GM19035 (cell line): ENCODE measurements around the gene CTTNBP2.
"Not testable (repeated sequence)": the region's sequence is repeated elsewhere in the genome, so short reads cannot be mapped to it uniquely, and the experiment has no call there.

Experiments
- ATAC-seq: cut with Tn5 transposase; IDR thresholded peaks from one replicate; pipeline ENCODE4 v1.9.1; 2021; ENCODE audit not compliant: unreplicated experiment

The CTTNBP2 gene

DNA sequence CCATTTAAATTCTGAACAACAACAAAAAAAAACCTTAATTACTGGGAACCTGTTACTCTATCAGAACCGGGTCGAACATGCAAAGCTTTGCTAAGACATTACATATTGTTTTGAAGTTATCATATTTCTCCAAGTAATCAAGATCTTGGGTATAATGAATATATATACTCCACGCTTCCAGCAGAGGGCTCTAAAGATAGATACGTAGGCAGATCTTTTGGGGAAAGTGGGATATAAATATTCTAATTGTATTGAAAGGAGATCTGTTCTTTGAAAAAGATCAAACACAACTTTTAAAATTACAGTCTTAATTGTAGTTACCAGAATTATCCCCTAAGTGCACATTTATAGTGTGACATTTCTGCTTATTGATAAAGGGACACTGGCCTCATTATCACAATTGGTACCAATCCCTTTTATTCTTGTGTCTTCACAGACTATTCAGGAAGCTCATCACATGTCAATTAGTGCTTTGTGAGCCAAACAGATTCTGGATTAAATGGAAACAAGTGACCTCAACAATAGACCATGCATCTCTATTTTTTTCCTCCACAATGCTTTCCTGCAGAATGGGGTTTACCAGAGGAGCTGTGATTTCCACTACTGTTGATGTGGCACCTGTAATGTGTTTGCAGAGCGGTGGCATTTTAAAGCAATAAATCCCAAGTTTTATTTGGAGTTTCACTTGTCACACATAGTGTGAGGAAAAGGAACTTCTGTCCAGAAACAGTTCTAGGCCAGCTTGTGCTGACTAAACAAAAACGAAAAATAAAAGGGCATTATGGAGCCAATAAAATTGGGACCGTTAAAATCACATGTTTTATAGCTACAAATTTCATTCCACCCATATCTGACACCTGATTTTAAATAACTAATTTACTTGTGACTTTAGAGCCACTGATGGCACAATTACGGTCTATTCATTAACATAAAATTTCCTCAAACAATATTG lies 122.4 kb downstream of the CTTNBP2 start:
- no peak for ATAC-seq

- ATAC-seq: no peak
Observed at GRCh38 chr7:117741962-117742361, 131.3 kb downstream of the CTTNBP2 start.

DNA sequence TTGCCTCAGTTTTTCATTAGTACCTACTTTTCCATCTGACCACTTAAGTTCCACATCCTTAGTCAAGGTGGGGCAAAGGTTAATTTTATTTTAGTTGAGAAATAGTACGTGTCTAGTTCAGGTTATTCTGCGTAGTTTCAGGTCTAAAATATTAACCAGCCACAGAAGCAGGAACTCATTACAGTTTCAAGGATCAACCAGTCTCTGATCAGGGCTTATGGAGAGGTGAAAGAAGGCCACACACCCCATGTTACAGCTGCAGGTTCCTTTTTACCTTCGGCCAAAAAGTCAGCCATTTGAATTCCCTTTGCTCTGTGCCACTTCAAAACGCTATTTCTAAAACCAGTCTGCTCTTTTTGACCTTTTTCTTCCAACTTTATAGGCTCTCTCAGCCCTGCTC lies 134.2 kb downstream of the CTTNBP2 start:
- no peak for ATAC-seq

GRCh38 chr7:117737926-117738325 lies 135.3 kb downstream of the CTTNBP2 start:
- ATAC-seq: no peak

- ATAC-seq: peak; percentile 89
Observed at GRCh38 chr7:117731455-117731854, 141.8 kb downstream of the CTTNBP2 start.

DNA sequence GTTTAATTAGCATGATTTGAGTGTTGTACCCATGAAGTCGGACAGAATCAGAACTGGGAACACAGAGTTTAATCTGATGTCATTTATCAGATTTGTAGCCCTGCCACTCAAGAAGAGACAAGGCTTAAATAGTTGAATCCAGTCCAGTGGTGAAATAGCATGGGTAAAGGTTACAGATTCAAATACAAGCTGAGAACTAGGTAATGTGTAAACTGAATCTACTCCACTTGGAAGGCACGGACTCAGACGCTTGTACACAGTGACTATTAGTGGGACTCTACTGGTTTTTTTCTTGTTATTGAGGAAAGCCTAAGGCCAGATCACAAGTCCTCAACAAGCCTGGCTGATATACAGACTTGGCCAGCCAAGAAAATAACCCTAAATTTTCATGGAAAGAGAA lies 142.9 kb downstream of the CTTNBP2 start:
- ATAC-seq: no peak

- ATAC-seq: no peak
Observed at GRCh38 chr7:117728890-117729624, 144.2 kb downstream of the CTTNBP2 start.

DNA sequence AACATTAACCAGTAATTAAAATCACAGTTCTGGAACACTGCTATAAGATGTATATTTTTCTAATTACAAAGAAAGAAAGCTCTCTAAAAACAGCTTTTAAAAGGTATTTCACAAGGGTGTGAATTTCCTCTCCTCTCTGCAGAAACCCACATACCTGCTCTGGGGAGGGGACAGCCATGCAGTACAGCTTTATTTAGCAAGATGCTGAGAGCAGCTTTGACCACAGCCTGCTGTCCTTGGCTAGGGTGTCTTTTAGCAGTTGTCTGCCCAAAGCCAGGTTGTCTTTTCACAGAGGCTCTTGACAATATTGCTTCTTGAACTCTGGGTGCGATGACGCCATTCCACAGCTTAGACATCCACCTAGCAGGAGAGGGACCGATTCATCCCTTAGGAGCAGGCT lies 148.3 kb downstream of the CTTNBP2 start:
- no peak for ATAC-seq

GRCh38 chr7:117719377-117719776 lies 153.9 kb downstream of the CTTNBP2 start:
- ATAC-seq: no peak

DNA sequence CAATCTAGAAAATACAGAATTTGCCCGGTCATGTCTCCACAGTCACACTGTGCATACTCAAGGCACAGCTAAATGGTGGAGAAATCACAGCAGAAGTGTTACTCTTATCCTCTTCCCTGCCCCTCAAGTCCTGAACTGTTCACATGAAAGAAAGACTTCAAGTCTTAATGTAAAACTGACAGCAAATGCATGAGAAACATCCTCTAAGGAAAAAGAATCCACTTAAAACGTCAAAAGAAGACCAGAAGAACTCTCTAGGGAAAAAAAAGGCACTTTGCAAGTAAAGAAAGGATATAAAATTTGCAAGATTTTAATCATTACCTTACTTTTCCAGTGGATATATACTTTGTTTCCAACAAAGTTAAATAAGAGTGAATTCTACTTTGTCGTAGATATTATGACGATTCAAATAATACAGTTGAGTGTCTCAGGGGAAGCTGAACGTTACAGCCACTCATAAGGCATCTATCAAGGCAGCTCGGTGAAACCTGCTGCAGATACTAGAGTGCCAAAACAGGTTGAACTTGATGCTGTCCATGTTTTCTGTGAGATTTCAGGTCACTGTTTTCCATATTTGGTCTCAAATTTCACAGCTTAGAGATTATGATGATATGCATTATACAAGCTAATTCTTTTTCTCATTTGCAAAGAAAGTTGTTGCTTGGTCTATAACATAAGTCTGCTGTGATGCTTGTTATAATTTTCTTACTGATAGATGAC lies 155.0 kb downstream of the CTTNBP2 start:
- ATAC-seq: no peak

DNA sequence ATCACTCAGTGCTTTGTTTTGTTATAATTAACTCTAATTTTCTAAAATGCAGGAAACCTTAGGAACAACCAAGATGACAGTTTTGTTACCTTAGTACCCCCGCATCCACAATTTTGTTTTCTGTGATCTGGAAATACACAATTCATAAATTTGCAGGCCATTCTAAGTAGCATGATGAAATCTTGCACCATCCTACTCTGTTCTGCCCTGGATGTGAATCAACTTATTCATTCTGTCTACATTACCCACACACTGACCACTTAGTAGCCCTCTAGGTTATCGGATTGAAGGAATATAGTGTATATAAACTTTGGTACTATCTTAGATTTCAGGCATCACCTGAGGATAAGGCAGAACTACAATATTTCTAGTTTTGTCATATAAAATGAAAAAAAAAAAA lies 155.9 kb downstream of the CTTNBP2 start:
- ATAC-seq: no peak

- ATAC-seq: no peak
Observed at GRCh38 chr7:117716707-117717299, 156.4 kb downstream of the CTTNBP2 start.

GRCh38 chr7:117715784-117716445 lies 157.3 kb downstream of the CTTNBP2 start:
- ATAC-seq: peak; percentile 79

GRCh38 chr7:117711556-117711955 lies 161.7 kb downstream of the CTTNBP2 start:
- no peak for ATAC-seq

GRCh38 chr7:117708173-117708572 lies 165.1 kb downstream of the CTTNBP2 start:
- ATAC-seq: not testable (repeated sequence)

- no peak for ATAC-seq
Observed at GRCh38 chr7:117707080-117707479, 166.2 kb downstream of the CTTNBP2 start.

GRCh38 chr7:117706210-117706609 lies 167.0 kb downstream of the CTTNBP2 start:
- no peak for ATAC-seq

DNA sequence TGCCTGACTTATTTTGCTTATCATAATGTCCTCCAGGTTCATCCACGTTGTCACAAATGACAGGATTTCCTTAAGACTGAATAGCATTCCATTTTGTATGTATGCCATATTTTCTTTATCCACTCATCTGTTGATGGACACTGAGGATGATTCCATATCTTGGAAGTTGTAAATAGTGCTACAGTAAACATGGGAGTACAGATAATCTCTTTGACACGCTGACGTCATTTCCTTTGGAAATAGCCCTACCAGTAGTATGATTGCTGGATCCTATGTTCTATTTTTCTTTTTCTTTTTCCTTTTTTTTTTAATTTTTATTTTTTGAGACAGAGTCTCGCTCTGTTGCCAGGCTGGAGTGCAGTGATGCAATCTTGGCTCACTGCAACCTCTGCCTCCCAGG lies 167.6 kb downstream of the CTTNBP2 start:
- no peak for ATAC-seq

- ATAC-seq: no peak
Observed at GRCh38 chr7:117704063-117704462, 169.2 kb downstream of the CTTNBP2 start.

- no peak for ATAC-seq
Observed at GRCh38 chr7:117698018-117698417, 175.2 kb downstream of the CTTNBP2 start.
